NB4 (cell line): ENCODE data around the gene CREB3L2.
"Not testable (repeated sequence)": the region's sequence is repeated elsewhere in the genome, so short reads cannot be mapped to it uniquely, and the experiment has no call there.

Experiments
- DNase-seq: peaks from one replicate; pipeline ENCODE4 v3.0.0; 2010; ENCODE audit warnings: low read depth
- H3K4me3 ChIP-seq: one replicate; pipeline ENCODE4 v1.5.1; 2011; ENCODE audit warnings: mild to moderate bottlenecking, low read depth, low read length, moderate library complexity
- CTCF ChIP-seq: IDR thresholded peaks from one replicate; pipeline ENCODE4 v1.5.1; 2012; ENCODE audit warnings: low read depth, low read length
- MAX ChIP-seq: IDR thresholded peaks from 2 replicates; pipeline ENCODE4 v1.6.1; 2011; ENCODE audit warnings: low read depth, low read length
- MYC ChIP-seq: IDR thresholded peaks from 2 replicates; pipeline ENCODE4 v1.6.1; 2011; ENCODE audit warnings: low read depth, low read length
- POLR2A ChIP-seq: IDR thresholded peaks from 2 replicates; pipeline ENCODE4 v1.6.1; 2011; ENCODE audit warnings: mild to moderate bottlenecking; ENCODE audit not compliant: insufficient read length; ENCODE audit errors: extremely low read depth

The CREB3L2 gene

GRCh38 chr7:137986252-137987017 is 15.5 kb downstream of the CREB3L2 start:
- DNase-seq: no peak
- TF ChIP-seq POLR2A (no peak), MAX (no peak), CTCF (no peak), MYC (no peak)
- H3K4me3 ChIP-seq: no peak overlapping the region

DNA sequence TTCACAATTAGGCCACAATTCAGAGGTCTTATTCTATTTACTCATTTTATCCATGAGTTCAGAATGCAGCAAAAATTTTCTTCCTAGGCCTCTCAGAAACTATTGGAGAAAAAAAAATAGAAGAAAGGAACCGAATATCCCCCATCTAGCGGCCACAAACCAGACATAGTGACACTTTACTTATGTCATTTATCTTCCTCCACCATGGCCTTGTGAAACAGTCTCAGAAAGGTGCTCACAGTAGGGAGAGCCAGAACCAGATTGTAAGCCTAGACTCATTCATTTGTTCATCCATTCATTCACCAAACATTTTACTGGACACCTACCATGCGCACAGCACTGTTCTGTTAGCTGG is 16.0 kb downstream of the CREB3L2 start:
- TF ChIP-seq MYC: no peak
- no peak for TF ChIP-seq POLR2A
- no peak for TF ChIP-seq CTCF
- no peak for TF ChIP-seq MAX
- DNase-seq: no peak
- no peak overlapping the region for H3K4me3 ChIP-seq

- no peak for TF ChIP-seq MAX
- TF ChIP-seq CTCF: no peak
- DNase-seq: no peak
- no peak overlapping the region for H3K4me3 ChIP-seq
Measured at GRCh38 chr7:137985253-137985896, 16.5 kb downstream of the CREB3L2 start.

DNA sequence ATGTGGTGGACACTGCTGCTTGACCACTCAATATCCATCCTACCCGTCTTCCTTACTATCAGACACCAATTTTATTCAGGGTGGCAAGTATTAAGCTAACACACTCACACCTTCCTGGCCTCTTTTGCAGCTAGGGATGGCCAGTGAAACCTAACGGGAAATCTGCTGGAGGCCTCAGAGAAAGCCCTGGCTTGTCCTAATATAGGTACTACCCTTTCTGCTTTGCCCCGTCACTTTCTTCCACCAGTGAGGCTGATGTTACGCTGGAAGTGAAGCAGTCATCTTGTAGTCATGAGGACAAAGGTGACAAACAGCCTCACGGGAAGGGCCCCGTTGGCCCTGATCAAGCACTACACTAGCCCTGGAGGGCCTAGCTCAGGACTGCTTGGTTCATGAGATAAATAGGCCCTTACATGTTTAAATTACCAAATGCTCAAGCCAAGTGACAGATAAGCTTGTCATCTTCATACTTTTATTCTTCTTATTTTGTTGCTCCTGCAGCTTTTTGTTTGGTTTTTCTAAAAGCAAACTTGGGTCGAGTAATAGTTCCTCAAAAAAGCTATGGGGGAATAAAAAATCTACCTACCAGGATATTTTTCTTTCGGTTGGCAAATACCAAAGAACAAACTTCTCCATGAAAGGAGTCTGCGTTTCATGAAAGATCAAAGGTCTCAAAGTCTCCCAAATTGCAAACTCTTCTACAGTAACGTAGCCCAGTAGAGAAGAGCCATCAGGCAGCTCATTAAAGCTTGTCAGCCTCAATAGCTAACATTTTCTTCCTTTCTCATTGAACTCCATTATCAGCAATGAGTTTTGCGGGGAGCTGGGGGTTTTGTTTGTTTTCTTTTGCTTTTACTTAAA is 17.5 kb downstream of the CREB3L2 start:
- H3K4me3 ChIP-seq: no peak overlapping the region
- TF ChIP-seq MYC: no peak
- TF ChIP-seq MAX: no peak
- no peak for TF ChIP-seq POLR2A
- no peak for DNase-seq

DNA sequence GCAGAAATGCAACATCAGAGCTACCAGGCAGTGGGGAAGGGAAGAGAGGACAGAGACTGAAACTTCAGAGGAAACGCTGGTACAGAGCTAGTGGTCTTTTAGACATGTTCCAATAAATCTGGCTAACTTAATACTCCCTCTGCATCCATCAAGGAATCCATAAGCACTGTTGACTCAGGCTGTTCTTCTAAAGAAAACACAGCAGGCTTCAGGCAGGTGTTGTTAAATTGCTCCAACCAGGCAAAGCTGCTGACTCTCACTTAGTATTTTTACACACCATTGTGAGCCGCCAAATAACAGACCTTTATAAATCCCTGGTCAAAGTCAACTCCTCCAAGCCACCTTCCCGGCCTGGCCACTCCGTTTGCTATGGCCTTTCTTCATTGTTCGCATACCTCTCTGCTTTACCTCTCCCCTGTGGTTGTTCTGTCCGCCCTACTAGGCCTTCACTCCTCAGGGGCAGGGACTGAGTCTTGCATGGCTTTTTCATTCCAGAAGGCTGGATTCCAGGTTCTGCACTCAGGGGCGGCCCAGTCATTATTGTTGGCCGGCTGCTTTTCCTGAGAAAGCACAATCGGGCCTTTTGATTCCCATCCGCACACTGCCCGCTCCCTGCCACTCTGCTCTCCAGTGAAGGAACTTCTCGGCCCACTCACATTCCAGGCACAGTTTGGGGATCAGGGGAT is 18.4 kb downstream of the CREB3L2 start:
- TF ChIP-seq POLR2A (no peak), MAX (no peak), CTCF (no peak)
- H3K4me3 ChIP-seq: no peak overlapping the region
- DNase-seq: no peak

- H3K4me3 ChIP-seq, DNase-seq: not testable (repeated sequence)
Measured at GRCh38 chr7:137982394-137982793, 19.5 kb downstream of the CREB3L2 start.
